ENCODE measurements around the gene PSMF1.
"Not testable (repeated sequence)": the region's sequence is repeated elsewhere in the genome, so short reads cannot be mapped to it uniquely, and the experiment has no call there.

The PSMF1 gene

DNA sequence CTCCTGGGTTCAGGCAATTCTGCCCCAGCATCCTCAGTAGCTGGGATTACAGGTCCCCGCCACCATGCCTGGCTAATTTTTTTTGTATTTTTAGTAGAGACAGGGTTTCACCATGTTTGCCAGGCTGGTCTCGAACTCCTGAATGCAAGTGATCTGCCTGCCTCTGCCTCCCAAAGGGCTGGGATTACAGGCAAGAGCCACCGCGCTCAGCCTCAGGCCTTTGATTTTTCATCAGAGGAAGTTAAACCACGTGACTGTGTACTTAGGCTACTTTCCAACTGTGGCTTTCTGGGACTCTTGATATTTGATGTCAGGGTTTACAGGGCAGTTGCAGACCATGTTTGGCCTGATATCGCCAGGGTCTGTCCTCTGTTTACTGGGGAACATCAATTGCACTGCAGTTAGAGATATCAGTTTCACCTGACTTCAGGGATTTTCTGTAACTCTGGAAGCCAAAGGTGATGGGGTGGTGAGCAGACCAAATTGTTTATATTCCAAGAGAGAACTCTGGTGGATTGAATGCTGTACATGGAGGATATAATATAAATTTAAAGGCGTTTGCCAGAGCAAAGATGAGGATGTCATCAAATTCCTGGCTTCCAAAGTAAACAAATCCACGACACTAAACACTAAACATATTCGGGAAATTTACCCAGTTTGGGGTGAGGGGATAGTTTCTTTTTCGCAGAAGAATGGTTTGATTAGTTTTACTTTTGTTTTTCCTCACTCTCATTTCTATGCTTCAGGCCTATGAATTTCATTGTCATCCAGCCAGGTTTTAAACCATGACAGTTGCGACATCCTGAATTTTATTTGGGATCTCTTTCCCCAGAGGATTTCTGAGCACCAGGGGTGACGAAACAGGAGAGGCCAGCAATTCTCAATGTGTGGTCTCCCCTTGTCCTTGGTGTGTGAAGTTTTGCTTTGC lies 4.2 kb downstream of the PSMF1 start:
- DNase-seq = peak; percentile 32

DNA sequence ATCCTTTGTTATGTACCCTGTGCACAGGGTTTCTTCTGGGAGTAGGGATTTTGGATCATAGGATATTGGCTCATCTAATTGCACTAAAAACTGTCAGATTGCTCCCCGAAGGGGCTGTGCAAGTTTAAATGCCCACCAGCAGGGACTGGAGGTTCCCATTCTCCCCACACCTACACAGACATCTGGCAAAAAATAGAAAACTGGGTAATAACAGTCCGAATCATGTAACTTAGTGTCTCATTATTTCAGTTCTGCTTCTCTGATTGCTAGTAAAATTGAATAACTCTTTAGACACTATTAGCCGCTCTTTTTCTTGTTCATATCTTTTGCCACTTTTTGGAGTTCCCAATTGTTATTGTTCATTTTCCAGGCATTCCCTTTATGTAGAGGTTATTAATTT lies 5.3 kb downstream of the PSMF1 start:
- no peak for DNase-seq

DNA sequence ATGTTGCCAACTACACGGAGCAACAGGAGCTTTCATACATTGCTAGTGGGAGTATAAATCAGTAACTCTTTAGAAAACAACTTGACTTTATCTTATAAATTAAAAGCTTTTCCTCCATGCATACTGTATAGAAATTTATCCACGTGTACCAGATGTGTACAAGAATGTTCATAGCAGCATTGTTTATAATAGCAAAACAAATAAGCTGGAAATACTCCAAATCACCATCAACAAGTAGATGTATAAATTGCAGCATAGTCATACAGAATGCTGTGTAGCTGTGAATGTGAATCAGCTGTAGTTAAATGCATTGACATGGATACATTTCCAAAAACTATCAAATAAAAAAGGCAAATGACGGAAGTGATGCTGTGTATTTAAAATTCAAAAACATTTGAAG lies 6.0 kb downstream of the PSMF1 start:
- no peak for DNase-seq

DNA sequence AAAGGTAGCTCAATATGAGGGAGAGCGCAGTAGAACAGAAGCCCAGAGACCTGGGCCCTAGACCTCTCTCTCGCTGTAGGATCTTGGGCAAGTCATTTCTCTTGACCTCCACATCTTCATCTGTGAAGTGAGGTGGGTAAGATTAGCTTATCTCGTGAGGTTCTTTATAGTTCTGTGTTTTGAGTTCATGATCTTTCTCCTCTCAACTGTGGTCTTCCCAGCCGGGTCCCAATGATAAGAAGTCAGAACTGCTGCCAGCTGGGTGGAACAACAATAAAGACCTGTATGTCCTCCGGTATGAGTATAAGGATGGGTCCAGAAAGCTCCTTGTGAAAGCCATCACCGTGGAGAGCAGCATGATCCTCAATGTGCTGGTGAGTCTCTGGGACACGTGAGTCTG lies 6.9 kb downstream of the PSMF1 start:
- no peak for DNase-seq

DNA sequence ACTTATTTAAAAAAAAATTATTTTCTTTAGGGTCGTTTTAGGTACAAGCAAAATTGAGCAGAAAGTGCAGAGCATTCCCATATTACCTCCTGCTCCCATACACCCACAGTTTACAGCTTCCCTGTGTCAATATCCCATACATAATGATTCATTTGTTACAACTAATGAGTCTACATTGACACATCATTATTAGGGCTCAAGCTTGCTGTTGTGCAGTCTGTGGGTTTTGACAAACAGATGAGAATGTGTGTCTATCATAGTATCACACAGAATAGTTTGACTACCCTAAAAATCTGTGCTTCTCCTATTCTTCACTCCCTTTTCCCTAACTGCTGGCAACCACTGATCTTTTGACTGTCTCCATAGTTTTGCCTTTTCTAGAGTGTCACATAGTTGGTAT lies 9.4 kb downstream of the PSMF1 start:
- DNase-seq = no peak

DNA sequence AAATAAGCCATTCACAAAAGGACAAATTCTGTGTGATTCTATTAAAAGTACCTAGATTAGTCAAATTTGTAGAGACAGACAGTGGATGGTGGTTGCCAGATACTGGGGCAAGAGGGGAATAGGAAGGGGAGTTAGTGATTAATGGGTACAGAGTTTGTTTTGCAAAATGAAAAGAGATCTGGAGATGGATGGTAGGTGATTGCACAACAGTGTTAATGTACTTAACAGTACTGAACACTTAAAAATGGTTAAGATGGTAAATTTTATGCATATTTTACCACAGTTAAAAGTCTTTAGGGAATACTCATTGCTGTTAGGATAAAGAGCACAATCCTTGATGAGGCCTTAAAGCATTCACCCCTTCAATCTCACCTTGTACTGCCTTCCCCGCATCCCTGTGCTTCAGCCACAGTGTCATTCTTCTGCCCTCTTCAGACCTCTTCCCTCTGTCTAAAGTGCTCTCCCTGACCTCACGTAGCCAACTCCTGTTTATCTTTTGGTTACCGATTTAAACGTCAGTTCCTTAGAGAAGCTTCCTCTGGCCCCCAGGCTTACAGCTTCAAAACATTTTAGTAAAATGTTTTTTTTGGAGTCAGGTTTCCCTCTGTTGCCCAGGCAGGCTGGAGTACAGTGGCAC lies 11.8 kb downstream of the PSMF1 start:
- no peak for DNase-seq

DNA sequence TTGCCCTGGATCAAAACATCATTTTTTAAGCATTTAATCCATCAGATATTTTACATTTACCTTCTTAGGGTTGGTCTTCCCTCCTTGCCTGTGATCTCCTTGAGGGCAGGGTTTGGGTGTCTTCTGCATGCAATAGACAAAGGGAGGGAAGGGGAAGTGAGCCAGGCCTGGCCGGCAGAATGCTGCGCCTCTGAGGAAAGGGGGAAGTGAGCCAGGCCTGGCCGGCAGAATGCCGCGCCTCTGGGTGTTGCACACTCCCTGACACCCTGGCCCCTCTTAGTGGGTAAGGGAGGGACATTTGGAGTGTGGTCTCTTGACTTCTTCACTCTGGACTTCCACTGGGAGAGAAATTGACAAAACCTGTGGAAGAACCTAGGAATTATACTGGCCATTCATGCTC lies 12.4 kb downstream of the PSMF1 start:
- no peak for DNase-seq

DNA sequence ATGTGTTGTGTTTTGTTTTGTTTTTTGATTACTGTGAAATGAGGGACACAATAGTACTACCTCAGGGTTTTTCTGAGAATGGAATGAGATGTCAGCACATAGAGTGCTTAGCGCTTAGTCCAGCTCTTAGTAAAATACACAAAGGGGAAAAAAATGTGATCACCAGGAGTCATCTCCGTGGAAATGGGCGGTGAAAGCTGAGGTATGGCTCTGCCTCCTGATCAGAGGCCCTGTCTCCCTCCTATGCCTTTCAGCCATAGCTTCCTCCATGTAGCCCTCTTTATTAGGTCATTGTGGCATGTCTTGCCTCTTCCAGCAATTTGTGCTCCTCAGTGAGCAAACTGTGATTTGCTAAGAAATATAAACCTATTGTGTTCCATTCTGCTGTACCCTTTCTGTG lies 13.0 kb downstream of the PSMF1 start:
- DNase-seq = no peak

DNA sequence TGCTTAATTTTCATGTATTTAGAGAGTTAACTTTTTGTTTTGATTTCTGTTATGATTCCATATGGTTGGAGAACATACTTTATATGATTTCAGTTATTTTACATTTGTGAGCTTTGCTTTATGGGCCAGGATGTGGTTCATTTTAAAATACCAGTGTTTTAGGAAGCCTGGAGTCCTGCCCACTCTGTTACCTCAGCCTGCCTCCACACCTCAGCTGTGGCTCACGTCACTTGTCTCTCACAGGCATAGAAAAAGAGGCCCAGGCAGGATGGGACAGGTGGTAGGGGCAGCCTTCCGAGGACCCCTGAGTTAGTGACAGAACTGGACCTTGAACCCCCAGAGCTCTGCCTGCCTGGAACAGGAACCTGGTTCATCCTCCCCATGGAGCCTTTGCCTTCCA lies 16.0 kb downstream of the PSMF1 start:
- DNase-seq = no peak

DNA sequence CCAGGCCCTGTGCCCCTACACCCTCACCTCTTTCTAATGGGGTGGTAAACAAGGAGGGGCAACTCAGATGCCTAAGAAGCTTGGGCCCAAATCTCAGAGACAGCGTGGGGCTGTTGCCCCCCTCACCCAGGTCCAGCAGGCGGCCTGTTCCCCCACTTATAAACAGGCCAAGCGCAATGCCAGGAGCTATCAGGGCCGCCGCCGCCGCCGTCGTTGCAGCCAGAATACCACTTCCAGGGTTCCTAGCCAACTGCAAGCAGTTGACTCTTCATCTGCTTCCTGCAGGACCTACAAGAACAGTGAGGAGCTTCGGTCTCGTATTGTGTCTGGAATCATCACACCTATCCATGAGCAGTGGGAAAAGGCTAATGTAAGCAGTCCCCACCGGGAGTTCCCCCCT lies 16.4 kb downstream of the PSMF1 start:
- no peak for DNase-seq

DNA sequence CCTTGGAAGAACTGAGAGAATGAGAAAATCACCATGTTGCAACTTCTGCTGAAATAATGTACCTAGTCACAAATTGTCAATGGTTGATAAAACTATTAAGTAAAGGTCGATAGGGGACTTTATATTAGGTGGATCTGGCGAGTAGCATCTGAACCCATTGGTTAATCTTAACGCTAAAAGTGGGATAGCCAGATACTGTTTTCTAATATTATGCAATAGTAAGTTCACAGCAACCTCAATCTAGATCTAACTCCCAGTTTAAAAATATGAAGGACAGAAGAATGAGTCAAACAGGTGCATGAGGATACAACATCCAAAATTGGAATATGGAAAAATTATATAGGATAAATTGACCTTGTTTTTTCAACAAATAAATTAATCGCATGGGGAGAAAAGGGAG lies 18.8 kb downstream of the PSMF1 start:
- no peak for DNase-seq

DNA sequence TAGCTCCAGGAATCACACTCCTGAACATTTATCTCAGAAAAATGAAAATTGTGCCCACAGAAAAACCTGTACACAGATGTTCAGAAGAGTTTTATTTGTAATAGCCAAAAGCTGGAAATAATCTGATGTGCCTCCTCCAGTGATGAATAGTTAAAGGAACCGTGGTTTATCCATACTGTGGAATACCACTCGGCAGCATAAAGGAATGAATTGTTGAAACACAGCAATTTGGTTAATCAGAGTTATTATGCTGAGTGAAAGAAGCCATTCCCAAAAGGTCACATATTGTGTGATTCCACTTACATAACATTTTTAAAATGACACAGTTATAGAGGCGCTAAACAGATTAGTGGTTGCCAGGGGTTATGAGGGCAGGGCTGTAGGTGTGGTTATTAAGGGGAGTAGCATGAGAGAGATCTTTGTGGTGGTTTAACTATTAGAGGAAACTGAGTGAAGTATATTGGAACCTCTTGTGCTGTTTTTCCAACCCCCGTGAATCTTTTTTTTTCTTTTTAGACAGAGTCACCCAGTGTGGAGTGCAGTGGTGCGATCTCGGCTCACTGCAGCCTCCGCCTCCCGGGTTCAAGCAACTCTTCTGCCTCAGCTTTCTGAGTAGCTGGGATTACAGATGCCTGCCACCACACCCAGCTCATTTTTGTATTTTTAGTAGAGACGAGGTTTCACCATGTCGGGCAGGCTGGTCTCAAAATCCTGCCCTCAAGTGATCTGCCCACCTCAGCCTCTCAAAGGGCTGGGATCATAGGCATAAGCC lies 26.2 kb downstream of the PSMF1 start:
- no peak for DNase-seq

DNA sequence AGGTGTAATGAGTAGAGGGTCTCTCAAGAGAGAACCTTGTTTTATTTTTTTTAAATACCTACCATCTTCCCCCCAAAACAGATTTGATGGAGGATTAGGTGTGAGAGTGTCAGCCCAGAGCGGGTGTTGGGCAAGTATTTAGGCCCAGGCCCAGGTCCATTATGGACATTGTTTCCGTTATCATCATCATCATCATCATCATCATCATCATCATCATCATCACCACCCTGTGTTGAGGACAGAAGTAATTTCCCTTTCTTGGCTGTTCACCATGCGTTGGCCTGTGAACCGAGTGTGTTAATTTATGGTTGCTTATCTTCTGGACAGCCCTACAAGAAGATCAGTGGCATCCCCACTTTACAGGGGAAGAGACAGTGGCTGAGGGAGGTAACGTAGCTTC lies 28.6 kb downstream of the PSMF1 start:
- no peak for DNase-seq

DNA sequence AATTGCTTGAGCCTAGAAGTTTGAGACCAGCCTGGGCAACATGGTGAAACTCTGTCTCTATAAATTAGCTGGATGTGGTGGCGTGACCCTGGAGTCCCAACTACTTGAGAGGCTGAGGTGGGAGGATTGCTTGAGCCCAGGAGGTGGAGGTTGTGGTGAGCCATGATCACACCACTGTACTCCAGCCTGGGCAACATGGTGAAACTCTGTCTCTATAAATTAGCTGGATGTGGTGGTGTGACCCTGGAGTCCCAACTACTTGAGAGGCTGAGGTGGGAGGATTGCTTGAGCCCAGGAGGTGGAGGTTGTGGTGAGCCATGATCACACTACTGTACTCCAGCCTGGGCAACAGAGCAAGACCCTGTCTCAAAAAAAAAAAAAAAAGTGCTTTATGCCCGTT lies 31.4 kb downstream of the PSMF1 start:
- not testable (repeated sequence) for DNase-seq

DNA sequence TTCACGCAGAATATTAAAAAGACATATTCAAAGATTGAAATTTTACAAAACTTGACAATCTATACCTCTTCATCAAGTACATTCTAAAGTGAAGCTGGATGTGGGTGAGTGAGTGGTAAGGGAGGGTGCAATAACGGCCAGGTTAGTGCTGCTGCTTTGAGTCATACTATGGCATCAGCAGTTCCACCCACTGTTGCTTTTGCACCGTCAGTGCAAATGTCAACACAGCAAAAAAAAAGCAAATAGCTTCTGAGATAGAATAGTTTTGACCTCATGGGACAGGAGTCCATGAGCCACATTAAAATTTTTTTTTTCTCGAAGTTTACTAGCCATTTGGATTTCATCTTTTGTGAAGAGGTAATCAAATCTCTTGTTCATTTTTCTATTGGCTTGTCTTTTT lies 31.8 kb downstream of the PSMF1 start:
- no peak for DNase-seq

DNA sequence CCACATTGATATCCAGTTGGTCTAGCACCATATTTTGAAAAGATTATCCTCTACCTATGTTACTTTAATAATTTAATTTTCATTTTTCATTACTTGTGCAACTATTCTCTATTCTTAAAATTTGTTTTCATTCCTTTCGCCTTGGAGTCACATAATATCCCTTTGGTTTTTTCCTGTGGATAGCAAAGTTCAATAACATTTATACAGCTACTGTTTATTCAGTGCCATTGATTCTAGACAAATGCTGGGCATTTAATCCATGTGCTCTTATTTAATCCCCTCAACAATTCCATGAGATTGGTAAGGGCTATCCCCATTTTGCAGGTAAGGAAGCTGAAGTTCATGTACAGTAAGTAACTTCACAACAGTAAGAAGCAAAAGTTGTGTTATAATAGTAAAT lies 32.6 kb downstream of the PSMF1 start:
- DNase-seq = no peak

DNA sequence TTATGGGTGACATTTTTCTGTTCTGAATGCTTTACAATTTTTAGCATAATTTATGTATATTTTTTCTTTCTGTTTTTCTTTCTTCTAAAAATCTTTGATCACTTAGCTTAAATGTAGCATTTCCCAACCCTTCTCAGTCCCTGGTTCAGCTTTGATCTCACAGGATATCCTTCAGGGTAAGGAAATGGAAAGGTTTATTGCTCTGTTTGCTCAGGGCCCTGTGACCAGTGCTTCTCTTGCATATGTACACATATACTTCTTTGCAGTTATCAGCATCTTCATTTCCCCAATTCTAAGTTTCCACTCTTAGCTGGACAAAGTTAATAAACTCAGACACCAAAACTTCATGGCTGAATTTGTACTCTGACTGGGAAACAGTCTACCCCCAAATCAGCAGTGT lies 35.8 kb downstream of the PSMF1 start:
- DNase-seq = no peak

DNA sequence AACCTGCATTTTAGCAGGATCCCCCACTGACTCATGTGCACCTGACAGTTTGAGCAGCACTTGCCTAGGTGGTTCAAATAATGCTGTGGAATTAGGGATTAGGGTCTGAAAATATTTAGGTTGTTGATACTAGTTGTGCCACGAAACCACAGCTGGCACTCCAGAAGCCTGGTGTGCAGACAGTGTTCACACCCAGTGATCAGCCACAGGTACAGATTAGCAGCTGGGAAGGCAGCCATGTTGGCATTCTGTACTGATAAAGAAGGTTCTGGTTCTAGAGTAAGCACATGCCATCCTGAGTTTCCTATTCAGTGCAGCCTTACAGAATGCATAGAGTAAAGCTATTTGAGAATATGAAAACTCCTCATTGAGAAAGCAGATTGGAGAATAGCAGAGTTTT lies 36.3 kb downstream of the PSMF1 start:
- DNase-seq = no peak

DNA sequence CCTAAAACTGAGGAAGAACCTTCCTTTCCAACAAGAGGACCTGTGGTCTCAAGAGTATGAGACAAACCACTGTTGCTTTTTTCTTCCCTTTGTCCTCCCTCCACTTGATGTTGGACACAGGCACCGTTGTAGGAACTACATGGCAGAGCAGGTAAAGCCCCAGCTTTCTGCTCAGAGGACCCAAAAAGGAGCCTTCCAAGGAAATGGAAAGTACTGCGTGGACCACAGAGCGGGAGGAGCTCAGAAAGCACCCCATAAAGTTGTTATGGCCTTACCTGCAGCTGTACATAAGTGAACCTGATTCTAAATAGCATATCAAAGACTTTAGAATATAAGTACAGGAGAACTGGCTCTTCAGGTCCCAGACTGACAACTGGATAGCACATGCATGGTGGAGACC lies 36.9 kb downstream of the PSMF1 start:
- no peak for DNase-seq

DNA sequence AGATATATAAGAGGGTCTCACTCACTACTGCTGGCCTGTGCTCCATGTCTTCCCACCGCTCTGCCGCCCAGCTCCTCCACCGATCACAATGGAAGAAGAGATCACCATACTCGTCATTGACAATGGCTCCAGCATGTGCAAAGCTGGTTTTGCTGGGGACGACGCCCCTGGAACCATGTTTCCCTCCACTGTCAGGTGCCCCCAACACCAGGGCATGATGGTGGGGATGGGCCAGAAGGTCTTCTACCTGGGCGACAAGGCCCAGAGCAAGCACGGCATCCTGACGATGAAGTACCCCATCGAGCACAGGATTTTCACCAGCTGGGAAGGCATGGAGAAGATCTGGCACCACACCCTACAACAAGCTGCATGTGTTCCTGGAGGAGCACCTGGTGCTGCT lies 42.1 kb downstream of the PSMF1 start:
- no peak for DNase-seq

DNA sequence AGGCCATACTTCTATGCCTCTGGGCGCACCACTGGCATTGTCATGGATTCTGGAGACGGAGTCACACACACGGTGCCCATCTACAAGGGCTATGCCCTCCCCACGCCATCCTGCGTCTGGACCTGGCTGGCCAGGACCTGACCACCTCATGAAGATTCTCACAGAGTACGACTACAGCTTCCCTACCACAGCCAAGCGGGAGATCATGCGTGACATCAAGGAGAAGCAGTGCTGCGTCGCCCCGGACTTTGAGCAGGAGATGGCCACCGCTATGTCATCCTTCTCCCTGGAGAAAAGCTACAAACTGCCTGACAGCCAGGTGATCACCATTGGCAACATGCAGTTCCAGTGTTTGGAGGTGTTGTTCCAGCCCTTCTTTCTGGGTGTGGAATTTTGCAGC lies 42.6 kb downstream of the PSMF1 start:
- DNase-seq = no peak

DNA sequence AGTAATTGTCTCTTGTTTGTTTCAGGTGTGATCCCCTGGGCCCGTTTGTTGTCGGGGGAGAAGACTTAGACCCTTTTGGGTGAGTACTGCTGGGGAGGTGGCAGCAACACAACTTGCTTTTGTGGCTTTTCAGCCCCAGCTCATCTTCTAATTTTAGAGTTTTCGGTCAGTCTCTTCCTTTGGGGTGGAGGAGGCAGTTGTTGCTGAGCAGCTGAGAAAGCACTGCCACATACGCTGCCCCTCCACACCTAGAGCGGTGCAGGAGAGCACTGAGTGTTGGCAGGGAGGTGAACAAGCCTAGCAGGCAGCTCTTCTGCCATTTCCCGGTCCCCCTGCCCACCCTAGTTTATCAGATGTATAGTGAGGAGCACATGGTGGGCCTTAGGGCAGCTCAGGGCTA lies 44.7 kb downstream of the PSMF1 start:
- no peak for DNase-seq

DNA sequence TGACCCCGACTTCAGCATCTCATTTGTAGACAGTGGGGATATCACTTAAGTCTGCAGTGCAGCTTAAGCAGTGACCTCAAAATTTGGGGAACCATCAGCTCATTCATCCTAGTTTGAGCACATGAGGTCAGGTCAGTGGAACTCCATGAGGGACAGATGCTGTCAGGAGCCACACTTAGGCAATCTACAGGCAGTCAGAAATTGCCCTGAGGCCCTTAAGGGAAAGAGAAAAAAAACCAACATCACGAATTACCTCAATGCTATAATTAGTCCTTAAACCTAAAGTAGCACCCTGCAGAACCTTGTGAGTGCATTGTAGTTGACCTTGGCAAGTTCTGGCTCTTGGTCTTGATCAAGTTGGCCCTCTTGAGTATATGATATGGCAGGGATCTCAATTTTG lies 45.3 kb downstream of the PSMF1 start:
- DNase-seq = no peak

DNA sequence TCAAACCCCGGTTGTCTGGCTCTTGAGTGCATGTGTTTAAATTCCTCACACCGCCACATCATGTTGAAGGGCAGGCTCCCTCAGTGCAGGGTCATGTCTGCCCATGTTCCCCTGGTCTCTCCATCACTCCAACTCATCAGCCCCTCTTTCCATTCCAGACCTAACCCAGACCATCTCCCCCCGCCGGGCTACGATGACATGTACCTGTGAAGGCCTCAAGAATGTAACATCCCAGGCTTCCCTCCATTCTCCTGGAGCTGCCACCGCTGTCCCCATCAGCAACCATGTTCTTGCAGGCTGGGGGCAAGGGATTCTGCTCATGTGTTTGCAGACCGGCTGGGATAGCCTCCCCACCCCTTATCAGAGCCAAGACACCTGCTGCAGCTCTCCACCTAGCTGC lies 46.5 kb downstream of the PSMF1 start:
- DNase-seq = no peak

All from CD4-positive, alpha-beta T cell treated with Interleukin-17A for 4 hours (primary cell).